Osteoblast (primary cell): Measurements from ENCODE around the gene ANKH. TPM values are rescaled to one million over a fixed set of nuclear protein-coding genes. Genes with fewer than 3 reads are reported as not detected.
"Not testable (repeated sequence)": the region's sequence is repeated elsewhere in the genome, so short reads cannot be mapped to it uniquely, and the experiment has no call there.

Experiments used
- DNase-seq: peaks from one replicate; pipeline ENCODE4 v3.0.0; 2011; ENCODE audit warnings: low spot score, mixed read lengths; ENCODE audit not compliant: insufficient read length; ENCODE audit errors: missing footprints
- H2AFZ ChIP-seq: 2 replicates; pipeline ENCODE4 v1.6.0; 2011; ENCODE audit warnings: mild to moderate bottlenecking, low read length
- H3K27ac ChIP-seq: 2 replicates; pipeline ENCODE4 v1.5.1; 2011; ENCODE audit warnings: mild to moderate bottlenecking, low read depth, low read length, moderate library complexity
- H3K27me3 ChIP-seq: 2 replicates; pipeline ENCODE4 v1.6.0; 2012; ENCODE audit warnings: mild to moderate bottlenecking, control low read depth, inconsistent platforms, low read length, moderate library complexity; ENCODE audit not compliant: insufficient read depth
- H3K36me3 ChIP-seq: 2 replicates; pipeline ENCODE4 v1.5.1; 2011; ENCODE audit warnings: mild to moderate bottlenecking, low read length, control low read depth, moderate library complexity; ENCODE audit not compliant: insufficient read depth
- H3K4me1 ChIP-seq: 2 replicates; pipeline ENCODE4 v1.5.1; 2011; ENCODE audit warnings: mild to moderate bottlenecking, low read length, control low read depth, moderate library complexity; ENCODE audit not compliant: insufficient read depth
- H3K4me2 ChIP-seq: 2 replicates; pipeline ENCODE4 v1.6.0; 2011; ENCODE audit warnings: mild to moderate bottlenecking, low read length; ENCODE audit not compliant: insufficient read depth
- H3K4me3 ChIP-seq: fragments of 200-600 bp; sonication (generic); 3 replicates; pipeline ENCODE4 v1.5.1; 2012; ENCODE audit warnings: mild to moderate bottlenecking, low read length, inconsistent platforms; ENCODE audit not compliant: insufficient read depth
- H3K79me2 ChIP-seq: 2 replicates; pipeline ENCODE4 v1.6.0; 2012; ENCODE audit warnings: mild to moderate bottlenecking, low read length, control low read depth, inconsistent platforms; ENCODE audit not compliant: insufficient read depth
- H3K9me3 ChIP-seq: 2 replicates; pipeline ENCODE4 v1.5.1; 2011; ENCODE audit warnings: low read depth, low read length, control low read depth
- H4K20me1 ChIP-seq: 2 replicates; pipeline ENCODE4 v1.6.0; 2012; ENCODE audit warnings: mild to moderate bottlenecking, low read length, control low read depth; ENCODE audit not compliant: insufficient read depth
- CTCF ChIP-seq: IDR thresholded peaks from 2 replicates; pipeline ENCODE4 v1.5.1; 2011; ENCODE audit warnings: mild to moderate bottlenecking, low read depth, low read length, moderate library complexity; ENCODE audit errors: extremely low read depth
- total RNA-seq: library from RNA; depleted of rRNA; stranded (reverse); fragments of >200 nt; gene quantifications from 2 replicates; pipeline ENCODE4 v1.2.3, GENCODE V29; 2012

Gene ANKH
- total RNA-seq = 125 and 130 TPM in 2 replicates

GRCh38 chr5:14871214-14872069 is at the start of gene ANKH:
TSS of gene ANKH (minus strand) at chr5:14871778. CDS start at chr5:14871447, 331 bp downstream.
- Histone ChIP-seq H3K9me3 (no peaks in the 10 kb centered on the region), H3K4me2 (peak within 1 kb of the TSS; percentile 87), H2AFZ (peak within 1 kb of the TSS; percentile 56), H3K27ac (peak within 1 kb of the TSS; percentile 83), H3K4me1 (peaks cover 22% of the 10 kb centered on the region), H3K27me3 (no peaks in the 10 kb centered on the region), H3K4me3 (peak within 1 kb of the TSS; percentile 75), H3K36me3 (peaks cover 7% of the 10 kb centered on the region), H3K79me2 (peaks cover 48% of the 10 kb centered on the region), H4K20me1 (peaks cover 27% of the 10 kb centered on the region)
- no peak for TF ChIP-seq CTCF
- DNase-seq = peak; percentile 98

- Histone ChIP-seq H3K79me2 (no peaks in the 10 kb centered on the region), H3K27ac (peak overlapping the region; percentile 33), H3K4me2 (no peak overlapping the region), H2AFZ (peak overlapping the region; percentile 73), H3K27me3 (no peaks in the 10 kb centered on the region), H3K4me1 (peaks cover 35% of the 10 kb centered on the region), H3K36me3 (no peaks in the 10 kb centered on the region), H3K9me3 (no peaks in the 10 kb centered on the region), H3K4me3 (no peak overlapping the region), H4K20me1 (no peaks in the 10 kb centered on the region)
- no peak for TF ChIP-seq CTCF
- DNase-seq = no peak
Observed at GRCh38 chr5:14920121-14920520, 48.5 kb upstream of the ANKH start.

GRCh38 chr5:14919106-14919505 is 47.5 kb upstream of the ANKH start:
- H3K79me2 ChIP-seq, H4K20me1 ChIP-seq, H3K27ac ChIP-seq, H3K27me3 ChIP-seq, H3K4me2 ChIP-seq, H3K4me3 ChIP-seq, H3K36me3 ChIP-seq, DNase-seq, H3K9me3 ChIP-seq, H2AFZ ChIP-seq: not testable (repeated sequence)
- H3K4me1 ChIP-seq = peaks cover 38% of the 10 kb centered on the region

- H3K79me2 ChIP-seq = no peaks in the 10 kb centered on the region
- H3K27me3 ChIP-seq = no peaks in the 10 kb centered on the region
- H3K9me3 ChIP-seq = no peaks in the 10 kb centered on the region
- H3K4me1 ChIP-seq = peaks cover 45% of the 10 kb centered on the region
- DNase-seq = no peak
- no peaks in the 10 kb centered on the region for H3K36me3 ChIP-seq
- H2AFZ ChIP-seq = no peak overlapping the region
- no peak overlapping the region for H3K27ac ChIP-seq
- H4K20me1 ChIP-seq = no peaks in the 10 kb centered on the region
- no peak overlapping the region for H3K4me2 ChIP-seq
- no peak overlapping the region for H3K4me3 ChIP-seq
- TF ChIP-seq CTCF = no peak
Observed at GRCh38 chr5:14917719-14918118, 46.1 kb upstream of the ANKH start.
